Mucosa of descending colon (tissue), 3 donors: ENCODE results near the gene TFDP1. TPM values are rescaled to one million over a fixed set of nuclear protein-coding genes. Genes with fewer than 3 reads are reported as not detected.

Source experiments
- ATAC-seq: fragments of 200-7000 bp; cut with Tn5 transposase; one replicate; pipeline ENCODE4 v1.9.1; 2020; ENCODE audit warnings: mild to moderate bottlenecking, moderate library complexity
- DNase-seq, 3 donors: peaks; one replicate each; pipeline ENCODE4 v3.0.0-alpha.2; 2020
- H3K36me3 ChIP-seq: fragments of 200-600 bp; one replicate; pipeline ENCODE4 v1.8.0; 2021; ENCODE audit warnings: low read depth, mild to moderate bottlenecking
- H3K4me1 ChIP-seq: fragments of 200-600 bp; one replicate; pipeline ENCODE4 v1.8.0; 2021; ENCODE audit warnings: low read depth, mild to moderate bottlenecking
- H3K4me3 ChIP-seq: fragments of 200-600 bp; one replicate; pipeline ENCODE4 v1.8.0; 2021; ENCODE audit warnings: mild to moderate bottlenecking
- H3K9me3 ChIP-seq: fragments of 200-600 bp; one replicate; pipeline ENCODE4 v1.8.0; 2021; ENCODE audit warnings: mild to moderate bottlenecking
- intact Hi-C, 2 donors: fragments of 100-400 bp; cut with DNase I in 1 of 2; cut with micrococcal nuclease in 1 of 2; formaldehyde crosslinking; loops; one replicate each; pipeline versions ENCODE4 v1.11.0 to v1.11.1; 2022; cut with DNase I, micrococcal nuclease
- total RNA-seq, 3 donors: library from RNA; stranded (reverse); fragmentation: NEBNext Ultra II Directional in 2 of 3; extraction: Animal tissue kit (Norgen Biotek cat#: 25700) in 2 of 3; gene quantifications; one replicate each; pipeline versions ENCODE4 v1.2.1 to v1.2.4, GENCODE V29; 2021 to 2023
- TF ChIP-seq, protein P1 (sequence below): fragments of 200-600 bp; IDR thresholded peaks from one replicate; pipeline ENCODE4 v1.8.0; 2022; ENCODE audit warnings: antibody characterized with exemption, mild to moderate bottlenecking
- donor health status: DM: no; HTN: no; CAD: no; lungs with moderate emphysema.
- donor health status: DM: no; HTN: no; CAD: no.
- donor health status: DM: no; HTN: yes; CAD: no.

The TFDP1 gene
- total RNA-seq, 3 donors from 2014 or later, result 52.7 to 66.4 (median 54.3) TPM

DNA sequence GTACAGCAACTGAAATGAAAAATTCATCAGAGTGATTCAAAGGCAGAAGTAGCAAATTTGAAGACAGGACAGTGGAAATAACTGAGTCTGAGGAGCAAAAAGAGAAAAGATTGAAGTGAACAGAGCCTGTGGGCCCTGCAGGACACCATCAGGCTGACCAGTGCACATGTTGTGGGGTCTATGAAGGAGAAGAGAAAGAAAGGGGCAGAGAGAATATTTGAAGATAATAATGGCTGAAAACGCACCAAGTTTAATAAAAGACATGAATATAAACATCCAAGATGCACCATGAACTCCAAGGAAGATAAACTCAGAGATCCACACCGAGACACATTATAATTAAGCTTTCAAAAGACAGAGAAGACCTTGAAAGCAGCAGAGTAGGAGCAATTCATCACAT, 58.0 kb downstream of the TFDP1 start:
- Histone ChIP-seq H3K4me1 (peaks cover 13% of the 10 kb centered on the region), H3K4me3 (no peak overlapping the region), H3K36me3 (peaks cover 5% of the 10 kb centered on the region), H3K9me3 (no peaks in the 10 kb centered on the region)
- intact Hi-C loops, result no loop called here
- no peak for DNase-seq
- no peak for ATAC-seq
- TF ChIP-seq, protein P1, sequence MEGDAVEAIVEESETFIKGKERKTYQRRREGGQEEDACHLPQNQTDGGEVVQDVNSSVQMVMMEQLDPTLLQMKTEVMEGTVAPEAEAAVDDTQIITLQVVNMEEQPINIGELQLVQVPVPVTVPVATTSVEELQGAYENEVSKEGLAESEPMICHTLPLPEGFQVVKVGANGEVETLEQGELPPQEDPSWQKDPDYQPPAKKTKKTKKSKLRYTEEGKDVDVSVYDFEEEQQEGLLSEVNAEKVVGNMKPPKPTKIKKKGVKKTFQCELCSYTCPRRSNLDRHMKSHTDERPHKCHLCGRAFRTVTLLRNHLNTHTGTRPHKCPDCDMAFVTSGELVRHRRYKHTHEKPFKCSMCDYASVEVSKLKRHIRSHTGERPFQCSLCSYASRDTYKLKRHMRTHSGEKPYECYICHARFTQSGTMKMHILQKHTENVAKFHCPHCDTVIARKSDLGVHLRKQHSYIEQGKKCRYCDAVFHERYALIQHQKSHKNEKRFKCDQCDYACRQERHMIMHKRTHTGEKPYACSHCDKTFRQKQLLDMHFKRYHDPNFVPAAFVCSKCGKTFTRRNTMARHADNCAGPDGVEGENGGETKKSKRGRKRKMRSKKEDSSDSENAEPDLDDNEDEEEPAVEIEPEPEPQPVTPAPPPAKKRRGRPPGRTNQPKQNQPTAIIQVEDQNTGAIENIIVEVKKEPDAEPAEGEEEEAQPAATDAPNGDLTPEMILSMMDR, result no peak

DNA sequence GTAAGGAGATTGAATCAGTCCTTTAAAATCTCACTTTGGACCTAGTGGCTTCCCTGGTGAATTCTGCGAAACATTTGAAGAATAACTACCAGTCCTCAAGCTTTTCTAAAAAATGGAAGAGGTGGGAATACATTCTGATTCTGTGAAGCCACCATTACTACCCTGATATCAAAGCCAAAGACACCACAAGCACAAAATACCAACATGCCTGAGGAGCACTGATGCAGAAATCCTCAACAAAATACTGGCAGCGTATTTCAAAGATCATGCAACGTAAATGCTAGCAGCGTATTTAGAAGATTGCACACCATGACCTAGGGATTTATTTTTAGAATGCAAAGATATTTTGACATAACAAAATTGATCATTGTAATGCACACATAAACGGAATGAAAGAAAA, 59.0 kb downstream of the TFDP1 start:
- no peaks in the 10 kb centered on the region for H3K36me3 ChIP-seq
- H3K4me1 ChIP-seq, result peaks cover 18% of the 10 kb centered on the region
- H3K9me3 ChIP-seq, result no peaks in the 10 kb centered on the region
- TF ChIP-seq, protein P1, result no peak
- DNase-seq, result no peak
- intact Hi-C loops, result no loop called here
- no peak overlapping the region for H3K4me3 ChIP-seq
- ATAC-seq, result no peak

DNA sequence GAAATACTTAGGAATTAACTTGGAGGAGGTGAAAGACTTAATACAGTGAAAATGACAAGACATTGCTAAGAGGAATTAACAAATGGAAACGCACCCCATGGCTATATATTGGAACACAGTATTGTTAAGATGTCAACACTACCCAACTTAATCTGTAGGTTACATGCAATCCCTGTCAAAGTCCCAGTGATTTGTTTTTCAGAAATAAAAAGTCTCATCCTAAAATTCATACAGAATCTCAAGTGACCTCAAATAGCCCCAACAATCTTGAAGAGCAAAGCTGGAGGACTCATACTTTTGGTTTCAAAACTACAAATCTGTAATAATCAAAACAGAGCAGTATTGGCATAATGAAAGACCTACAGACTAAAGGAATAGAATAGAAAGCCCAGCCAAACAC, 60.2 kb downstream of the TFDP1 start:
- TF ChIP-seq, protein P1, result no peak
- H3K4me3 ChIP-seq, result no peak overlapping the region
- DNase-seq (no peak), ATAC-seq (no peak)
- H3K9me3 ChIP-seq, result no peaks in the 10 kb centered on the region
- intact Hi-C loops, result no loop called here
- H3K4me1 ChIP-seq, result peaks cover 18% of the 10 kb centered on the region
- no peaks in the 10 kb centered on the region for H3K36me3 ChIP-seq

DNA sequence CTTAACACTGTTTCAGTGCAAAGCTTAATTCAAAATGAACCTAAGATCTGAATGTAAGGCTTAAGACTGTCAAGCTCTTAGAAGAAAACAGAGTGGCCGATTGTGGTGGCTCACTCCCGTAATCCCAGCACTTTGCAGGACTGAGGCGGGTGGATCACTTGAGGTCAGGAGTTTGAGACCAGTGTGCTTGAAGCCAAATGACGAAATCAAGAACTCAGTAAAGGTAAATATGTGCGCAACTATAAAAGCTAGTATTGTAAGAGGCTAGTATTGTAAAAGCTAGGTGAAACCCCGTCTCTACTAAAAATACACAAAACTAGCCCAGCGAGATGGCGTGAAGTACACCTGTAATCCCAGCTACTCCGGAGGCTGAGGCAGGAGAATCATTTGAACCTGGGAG, 60.8 kb downstream of the TFDP1 start:
- ATAC-seq (peak; percentile 7), DNase-seq (peak in 1 of 3 donors; percentile 14)
- TF ChIP-seq, protein P1, result no peak
- intact Hi-C loops, result no loop called here
- no peak overlapping the region for H3K4me3 ChIP-seq
- H3K9me3 ChIP-seq, result no peaks in the 10 kb centered on the region
- peaks cover 18% of the 10 kb centered on the region for H3K4me1 ChIP-seq
- no peaks in the 10 kb centered on the region for H3K36me3 ChIP-seq

DNA sequence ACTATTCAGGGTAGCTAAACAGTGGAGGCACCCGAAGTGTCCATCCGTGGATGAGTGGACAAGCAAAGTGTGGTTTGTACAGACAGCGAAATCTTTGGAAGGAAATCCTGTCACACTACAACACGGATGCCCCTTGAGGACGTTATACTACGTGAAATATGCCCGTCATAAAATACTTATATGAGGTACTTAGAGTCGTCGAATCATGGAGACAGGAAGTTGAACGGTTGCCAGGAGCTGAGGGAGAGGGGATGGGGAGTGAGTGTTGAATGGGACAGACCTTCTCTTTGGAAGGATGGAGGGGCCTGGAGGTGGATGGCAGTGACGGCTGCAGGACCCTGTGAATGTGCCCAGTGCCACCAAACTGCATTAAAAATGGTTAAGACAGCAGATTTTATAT, 61.8 kb downstream of the TFDP1 start:
- Histone ChIP-seq H3K4me1 (peaks cover 18% of the 10 kb centered on the region), H3K4me3 (no peak overlapping the region), H3K9me3 (no peaks in the 10 kb centered on the region), H3K36me3 (no peaks in the 10 kb centered on the region)
- intact Hi-C loops, result no loop called here
- DNase-seq, result peak in 2 of 3 donors; percentile 41 to 66
- TF ChIP-seq, protein P1, result no peak
- peak; percentile 60 for ATAC-seq

DNA sequence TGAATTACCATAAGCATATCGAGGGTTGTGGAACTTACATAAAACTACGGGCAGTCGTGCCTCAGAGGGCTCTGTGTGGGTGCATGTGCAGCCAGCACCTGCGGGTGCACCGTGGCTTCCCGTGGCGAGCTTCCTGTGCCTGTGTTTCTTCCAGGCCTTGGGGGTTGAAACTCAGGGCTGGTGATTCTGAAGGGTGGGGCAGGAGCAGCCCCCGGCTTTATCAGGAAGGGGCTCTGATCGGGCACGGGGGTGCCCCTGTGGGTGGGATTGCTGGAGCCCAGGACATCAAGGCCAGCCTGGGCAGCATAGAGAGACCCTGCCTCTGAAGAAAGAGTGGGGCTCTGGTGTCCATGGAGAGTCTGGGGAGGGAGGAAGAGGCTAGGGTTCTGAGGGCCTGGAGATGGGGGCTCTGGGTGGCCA, 62.4 kb downstream of the TFDP1 start:
- TF ChIP-seq, protein P1, result no peak
- peaks cover 18% of the 10 kb centered on the region for H3K4me1 ChIP-seq
- peak in 1 of 3 donors; percentile 41 for DNase-seq
- no peak for ATAC-seq
- no peaks in the 10 kb centered on the region for H3K36me3 ChIP-seq
- H3K4me3 ChIP-seq, result no peak overlapping the region
- intact Hi-C loops, result no loop called here
- no peaks in the 10 kb centered on the region for H3K9me3 ChIP-seq
